KG1 (cell line): Measurements from ENCODE around the gene CCT3.
"Not testable (repeated sequence)": the region's sequence is repeated elsewhere in the genome, so short reads cannot be mapped to it uniquely, and the experiment has no call there.

Source experiments
- DNase-seq: peaks from one replicate; lab custom pipeline; 2025; lab: John Stamatoyannopoulos, UW

CCT3 gene

GRCh38 chr1:156338180-156338976 lies at the start of gene CCT3, which contains the start of gene TSACC:
CCT3 (minus strand) TSS chr1:156338292; CDS start chr1:156338184, 108 bp downstream.
TSACC (plus strand) TSS chr1:156338526; CDS start chr1:156339758, 1,232 bp downstream.
- DNase-seq = peak; percentile 98

- DNase-seq = no peak
These were observed 49.7 kb upstream of the CCT3 start for GRCh38 chr1:156387870-156388173.

- no peak for DNase-seq
These were observed 49.1 kb upstream of the CCT3 start for GRCh38 chr1:156386949-156387869.

- no peak for DNase-seq
These were observed 48.2 kb upstream of the CCT3 start for GRCh38 chr1:156386134-156386901.

- peak; percentile 49 for DNase-seq
These were observed 47.5 kb upstream of the CCT3 start for GRCh38 chr1:156385534-156386031.

- no peak for DNase-seq
These were observed 46.6 kb upstream of the CCT3 start for GRCh38 chr1:156384658-156385057.

GRCh38 chr1:156384007-156384406 lies 45.9 kb upstream of the CCT3 start:
- DNase-seq = no peak

GRCh38 chr1:156383023-156383422 lies 44.9 kb upstream of the CCT3 start:
- DNase-seq = peak; percentile 28

GRCh38 chr1:156382561-156382960 lies 44.5 kb upstream of the CCT3 start:
- no peak for DNase-seq

- no peak for DNase-seq
These were observed 41.5 kb upstream of the CCT3 start for GRCh38 chr1:156379420-156380165.

- no peak for DNase-seq
These were observed 40.5 kb upstream of the CCT3 start for GRCh38 chr1:156378557-156378956.

GRCh38 chr1:156376958-156377919 lies 39.1 kb upstream of the CCT3 start:
- DNase-seq = no peak

- no peak for DNase-seq
These were observed 38.1 kb upstream of the CCT3 start for GRCh38 chr1:156376146-156376545.

GRCh38 chr1:156373546-156373945 lies 35.5 kb upstream of the CCT3 start:
- DNase-seq = no peak

- no peak for DNase-seq
These were observed 34.8 kb upstream of the CCT3 start for GRCh38 chr1:156372876-156373275.

- DNase-seq = no peak
These were observed 34.1 kb upstream of the CCT3 start for GRCh38 chr1:156372265-156372586.

- no peak for DNase-seq
These were observed 33.6 kb upstream of the CCT3 start for GRCh38 chr1:156371553-156372264.

GRCh38 chr1:156369685-156370286 lies 31.7 kb upstream of the CCT3 start:
- DNase-seq = not testable (repeated sequence)
